DOHH2 (cell line): Measurements from ENCODE around the gene B4GALT5.

ENCODE experiments used
- H3F3A ChIP-seq: fragments of 200-600 bp; sonication (generic), shearing (Covaris generic); 2 replicates; pipeline ENCODE4 v1.6.0; 2016; ENCODE audit warnings: antibody characterized with exemption, mild to moderate bottlenecking; ENCODE audit not compliant: control insufficient read depth, insufficient read depth
- H3K27ac ChIP-seq: fragments of 200-600 bp; sonication (generic); 2 replicates; pipeline ENCODE4 v1.5.1; 2014; ENCODE audit warnings: low read depth, mild to moderate bottlenecking, low read length, moderate library complexity
- H3K27me3 ChIP-seq: fragments of 200-600 bp; sonication (generic); 2 replicates; pipeline ENCODE4 v1.6.1; 2014; ENCODE audit warnings: mild to moderate bottlenecking, low read length, mixed read lengths; ENCODE audit not compliant: control insufficient read depth
- H3K36me3 ChIP-seq: fragments of 200-600 bp; sonication (generic); 2 replicates; pipeline ENCODE4 v1.6.1; 2014; ENCODE audit warnings: mild to moderate bottlenecking, low read length, moderate library complexity, mixed read lengths; ENCODE audit not compliant: control insufficient read depth
- H3K4me1 ChIP-seq: fragments of 200-600 bp; sonication (generic); 2 replicates; pipeline ENCODE4 v1.6.1; 2014; ENCODE audit warnings: mild to moderate bottlenecking, low read length, mixed read lengths; ENCODE audit not compliant: control insufficient read depth
- H3K4me2 ChIP-seq: fragments of 200-600 bp; sonication (generic); 2 replicates; pipeline ENCODE4 v1.6.0; 2014; ENCODE audit warnings: mild to moderate bottlenecking, low read length, moderate library complexity
- H3K4me3 ChIP-seq: fragments of 200-600 bp; sonication (generic); 2 replicates; pipeline ENCODE4 v1.5.1; 2014; ENCODE audit warnings: mild to moderate bottlenecking, low read length, mixed read lengths
- H3K79me2 ChIP-seq: fragments of 200-600 bp; sonication (generic); 2 replicates; pipeline ENCODE4 v1.6.1; 2014; ENCODE audit warnings: mild to moderate bottlenecking, low read length, mixed read lengths; ENCODE audit not compliant: control insufficient read depth
- H3K9me2 ChIP-seq: fragments of 200-600 bp; sonication (generic); replicated peaks from 2 replicates; pipeline ENCODE4 v1.6.1; 2014; ENCODE audit warnings: mild to moderate bottlenecking, low read length, mixed read lengths; ENCODE audit not compliant: control insufficient read depth
- H3K9me3 ChIP-seq: fragments of 200-600 bp; sonication (generic); 2 replicates; pipeline ENCODE4 v1.6.1; 2014; ENCODE audit warnings: antibody characterized with exemption, low read length, mixed read lengths; ENCODE audit not compliant: control insufficient read depth, insufficient read depth
- H4K20me1 ChIP-seq: fragments of 200-600 bp; sonication (generic); 2 replicates; pipeline ENCODE4 v1.6.0; 2014; ENCODE audit warnings: low read depth, mild to moderate bottlenecking, antibody characterized with exemption, low read length, moderate library complexity; ENCODE audit not compliant: control insufficient read depth, insufficient read depth
- CTCF ChIP-seq: fragments of 200-600 bp; sonication (generic); IDR thresholded peaks from one replicate; pipeline ENCODE4 v1.5.1; 2014; ENCODE audit warnings: antibody characterized with exemption, mild to moderate bottlenecking, low read depth, low read length; ENCODE audit not compliant: poor library complexity, severe bottlenecking
- EZH2phosphoT487 ChIP-seq: fragments of 200-600 bp; sonication (generic); IDR thresholded peaks from 2 replicates; pipeline ENCODE4 v1.6.1; 2017; ENCODE audit warnings: borderline replicate concordance, mild to moderate bottlenecking, antibody characterized with exemption, low read length, moderate library complexity, mixed read lengths

B4GALT5 gene

GRCh38 chr20:49633643-49634042 is 80.0 kb downstream of the B4GALT5 start:
- Histone ChIP-seq H3K9me3 (peaks cover 9% of the 10 kb centered on the region), H3K79me2 (peaks cover 29% of the 10 kb centered on the region), H3K9me2 (no peaks in the 10 kb centered on the region), H3K27ac (peak overlapping the region; percentile 99), H3F3A (peaks cover 87% of the 10 kb centered on the region), H3K27me3 (no peaks in the 10 kb centered on the region), H3K4me2 (peak overlapping the region; percentile 89), H4K20me1 (no peaks in the 10 kb centered on the region), H3K36me3 (peaks cover 68% of the 10 kb centered on the region), H3K4me3 (peak overlapping the region; percentile 80), H3K4me1 (peaks cover 100% of the 10 kb centered on the region)
- no peak for TF ChIP-seq EZH2phosphoT487
- no peak for TF ChIP-seq CTCF

GRCh38 chr20:49633023-49633422 is 80.7 kb downstream of the B4GALT5 start:
- peaks cover 100% of the 10 kb centered on the region for H3K4me1 ChIP-seq
- peaks cover 64% of the 10 kb centered on the region for H3K36me3 ChIP-seq
- H3K4me3 ChIP-seq: peak overlapping the region; percentile 80
- peak overlapping the region; percentile 89 for H3K4me2 ChIP-seq
- TF ChIP-seq CTCF: no peak
- no peak for TF ChIP-seq EZH2phosphoT487
- H3K79me2 ChIP-seq: peaks cover 29% of the 10 kb centered on the region
- H3K27me3 ChIP-seq: no peaks in the 10 kb centered on the region
- peak overlapping the region; percentile 99 for H3K27ac ChIP-seq
- H4K20me1 ChIP-seq: no peaks in the 10 kb centered on the region
- peaks cover 87% of the 10 kb centered on the region for H3F3A ChIP-seq
- no peaks in the 10 kb centered on the region for H3K9me2 ChIP-seq
- peaks cover 11% of the 10 kb centered on the region for H3K9me3 ChIP-seq

- no peak for TF ChIP-seq EZH2phosphoT487
- TF ChIP-seq CTCF: no peak
- Histone ChIP-seq H3F3A (peaks cover 87% of the 10 kb centered on the region), H3K9me2 (no peaks in the 10 kb centered on the region), H3K27me3 (no peaks in the 10 kb centered on the region), H3K79me2 (peaks cover 29% of the 10 kb centered on the region), H3K4me2 (peak overlapping the region; percentile 89), H3K36me3 (peaks cover 56% of the 10 kb centered on the region), H3K27ac (peak overlapping the region; percentile 99), H3K4me1 (peaks cover 100% of the 10 kb centered on the region), H3K9me3 (peaks cover 11% of the 10 kb centered on the region), H4K20me1 (no peaks in the 10 kb centered on the region), H3K4me3 (peak overlapping the region; percentile 80)
These were observed 81.7 kb downstream of the B4GALT5 start for GRCh38 chr20:49631856-49632418.
